HG02623 (cell line): ENCODE results near the gene ZSCAN5B.
A peak's percentile ranks its signal among the peaks of the same experiment; 100 is the strongest.

Experiments
- ATAC-seq: cut with Tn5 transposase; IDR thresholded peaks from one replicate; pipeline ENCODE4 v1.9.1; 2021; ENCODE audit warnings: moderate library complexity; ENCODE audit not compliant: unreplicated experiment

The ZSCAN5B gene

GRCh38 chr19:56147307-56147706, 50.3 kb downstream of the ZSCAN5B start:
- no peak for ATAC-seq

- ATAC-seq = no peak
Observed at GRCh38 chr19:56146904-56147303, 50.7 kb downstream of the ZSCAN5B start.

- no peak for ATAC-seq
Observed at GRCh38 chr19:56145698-56146097, 51.9 kb downstream of the ZSCAN5B start.

- ATAC-seq = no peak
Observed at GRCh38 chr19:56144831-56145230, 52.8 kb downstream of the ZSCAN5B start.

GRCh38 chr19:56144376-56144775, 53.2 kb downstream of the ZSCAN5B start:
- ATAC-seq = no peak

GRCh38 chr19:56142897-56143434, 54.6 kb downstream of the ZSCAN5B start:
- ATAC-seq = no peak

GRCh38 chr19:56142087-56142787, 55.3 kb downstream of the ZSCAN5B start:
- no peak for ATAC-seq

GRCh38 chr19:56141417-56141993, 56.1 kb downstream of the ZSCAN5B start:
- ATAC-seq = no peak

GRCh38 chr19:56140583-56141416, 56.8 kb downstream of the ZSCAN5B start, which contains the start of gene ZNF444:
Gene ZNF444, plus strand, starts transcription at chr19:56141287. Its CDS starts 5,625 bp downstream, at chr19:56146912.
- peak; percentile 88 for ATAC-seq

- ATAC-seq = no peak
Observed at GRCh38 chr19:56139847-56140582, 57.6 kb downstream of the ZSCAN5B start.
